ENCODE measurements around the gene SYNCRIP. TPM values are rescaled to one million over a fixed set of nuclear protein-coding genes. Genes with fewer than 3 reads are reported as not detected.

The SYNCRIP gene
- total and polyA plus RNA-seq, 2 of the 13 experiments (the other 11 are each of a cell fraction or from before 2014, with no cell fraction given), result 8.1 to 112 TPM

DNA sequence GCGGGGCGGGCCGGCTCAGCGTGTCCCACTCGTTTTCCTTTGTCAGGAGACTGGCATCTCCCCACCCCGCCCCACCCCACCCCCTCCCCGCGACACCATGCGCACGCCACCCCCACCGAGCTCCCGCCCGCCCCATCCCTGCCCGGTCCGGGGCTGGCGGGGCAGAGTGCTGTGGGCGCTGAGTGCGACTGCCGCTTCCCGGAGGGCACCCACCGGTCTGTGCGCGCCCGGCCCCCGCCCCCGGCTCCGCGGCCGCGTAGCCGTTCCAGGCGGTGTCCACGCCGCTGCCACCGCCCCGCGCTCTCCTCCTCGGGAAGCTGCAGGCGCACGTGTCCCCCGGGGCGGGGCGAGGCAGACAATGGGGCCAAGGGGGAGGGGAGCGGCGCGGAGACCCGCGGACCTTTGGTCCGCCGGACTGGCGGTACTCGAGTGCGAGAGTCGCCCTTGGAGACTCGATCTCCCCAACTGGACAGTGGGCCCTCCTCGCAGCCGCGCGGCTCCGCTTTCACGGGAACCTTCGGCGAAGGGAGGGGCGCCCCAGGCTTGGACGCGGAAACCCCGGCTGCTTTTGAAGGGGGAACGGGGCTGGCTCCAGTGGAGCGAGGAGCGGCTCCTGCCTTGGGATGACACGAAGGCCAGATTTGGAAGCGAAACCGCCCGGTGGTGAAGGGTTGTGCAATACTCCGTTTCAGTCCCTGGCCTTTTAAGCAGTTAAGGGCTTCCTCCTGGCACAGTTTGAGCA, 1.0 kb upstream of the SYNCRIP start (continued):
- TF ChIP-seq MAZ (IDR thresholded peaks at IDR 0.05; ENCODE audit: borderline replicate concordance, low read depth, low read length) (peak; percentile 84; the same call in 1 of the 2 replicates), MAZ (CRISPR knock-in tag; IDR thresholded peaks at IDR 0.05; ENCODE audit: low read depth) (peak; percentile 92), POLR2AphosphoS2 (IDR thresholded peaks at IDR 0.05; ENCODE audit: low read depth, low read length) (no peak; the same call in 1 of the 2 replicates), ZNF629 (CRISPR knock-in tag; conservative IDR thresholded peaks at IDR 0.05) (peak; percentile 72; the same call in 1 of the 2 replicates), BRD4 (CRISPR knock-in tag; IDR thresholded peaks at IDR 0.05) (peak; percentile 77; the same call in 1 of the 2 replicates), KLF15 (CRISPR knock-in tag; IDR thresholded peaks at IDR 0.05; ENCODE audit: borderline replicate concordance) (no peak), ZNF350 (CRISPR knock-in tag; IDR thresholded peaks at IDR 0.05; ENCODE audit: borderline replicate concordance, low read depth) (peak; percentile 59; the same call in 1 of the 2 replicates), KLF11 (CRISPR knock-in tag; IDR thresholded peaks at IDR 0.05) (0 out of 2 replicates have a peak, but pooled peaks have one; percentile 55), SNAPC2 (CRISPR knock-in tag; IDR thresholded peaks at IDR 0.05) (no peak), ZNF251 (CRISPR knock-in tag; IDR thresholded peaks at IDR 0.05) (no peak), NFE2 (CRISPR knock-in tag; IDR thresholded peaks at IDR 0.05) (no peak), ZNF124 (CRISPR knock-in tag; IDR thresholded peaks at IDR 0.05) (peak; percentile 73; the same call in 1 of the 2 replicates), ZNF7 (CRISPR knock-in tag; IDR thresholded peaks at IDR 0.05) (no peak), ZNF589 (CRISPR knock-in tag; conservative IDR thresholded peaks at IDR 0.05) (peak; percentile 77; the same call in 1 of the 2 replicates), IRF2 (CRISPR knock-in tag; IDR thresholded peaks at IDR 0.05) (peak; percentile 90), ZNF232 (CRISPR knock-in tag; IDR thresholded peaks at IDR 0.05; ENCODE audit: borderline replicate concordance) (peak; percentile 43; the same call in 1 of the 2 replicates), SIX1 (CRISPR knock-in tag; IDR thresholded peaks at IDR 0.05; ENCODE audit: borderline replicate concordance) (no peak), HMG20A (CRISPR knock-in tag; IDR thresholded peaks at IDR 0.05; ENCODE audit: borderline replicate concordance) (no peak), RFXANK (CRISPR knock-in tag; IDR thresholded peaks at IDR 0.05) (0 out of 2 replicates have a peak, but pooled peaks have one; percentile 48)
- TF ChIP-seq, protein P1, sequence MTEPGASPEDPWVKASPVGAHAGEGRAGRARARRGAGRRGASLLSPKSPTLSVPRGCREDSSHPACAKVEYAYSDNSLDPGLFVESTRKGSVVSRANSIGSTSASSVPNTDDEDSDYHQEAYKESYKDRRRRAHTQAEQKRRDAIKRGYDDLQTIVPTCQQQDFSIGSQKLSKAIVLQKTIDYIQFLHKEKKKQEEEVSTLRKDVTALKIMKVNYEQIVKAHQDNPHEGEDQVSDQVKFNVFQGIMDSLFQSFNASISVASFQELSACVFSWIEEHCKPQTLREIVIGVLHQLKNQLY (CRISPR knock-in tag; IDR thresholded peaks at IDR 0.05), result peak; percentile 85
- TF ChIP-seq, protein P2, sequence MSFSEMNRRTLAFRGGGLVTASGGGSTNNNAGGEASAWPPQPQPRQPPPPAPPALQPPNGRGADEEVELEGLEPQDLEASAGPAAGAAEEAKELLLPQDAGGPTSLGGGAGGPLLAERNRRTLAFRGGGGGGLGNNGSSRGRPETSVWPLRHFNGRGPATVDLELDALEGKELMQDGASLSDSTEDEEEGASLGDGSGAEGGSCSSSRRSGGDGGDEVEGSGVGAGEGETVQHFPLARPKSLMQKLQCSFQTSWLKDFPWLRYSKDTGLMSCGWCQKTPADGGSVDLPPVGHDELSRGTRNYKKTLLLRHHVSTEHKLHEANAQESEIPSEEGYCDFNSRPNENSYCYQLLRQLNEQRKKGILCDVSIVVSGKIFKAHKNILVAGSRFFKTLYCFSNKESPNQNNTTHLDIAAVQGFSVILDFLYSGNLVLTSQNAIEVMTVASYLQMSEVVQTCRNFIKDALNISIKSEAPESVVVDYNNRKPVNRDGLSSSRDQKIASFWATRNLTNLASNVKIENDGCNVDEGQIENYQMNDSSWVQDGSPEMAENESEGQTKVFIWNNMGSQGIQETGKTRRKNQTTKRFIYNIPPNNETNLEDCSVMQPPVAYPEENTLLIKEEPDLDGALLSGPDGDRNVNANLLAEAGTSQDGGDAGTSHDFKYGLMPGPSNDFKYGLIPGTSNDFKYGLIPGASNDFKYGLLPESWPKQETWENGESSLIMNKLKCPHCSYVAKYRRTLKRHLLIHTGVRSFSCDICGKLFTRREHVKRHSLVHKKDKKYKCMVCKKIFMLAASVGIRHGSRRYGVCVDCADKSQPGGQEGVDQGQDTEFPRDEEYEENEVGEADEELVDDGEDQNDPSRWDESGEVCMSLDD (CRISPR knock-in tag; IDR thresholded peaks at IDR 0.05; ENCODE audit: borderline replicate concordance), result peak; percentile 64; the same call in 1 of the 2 replicates
- TF ChIP-seq, protein P3, sequence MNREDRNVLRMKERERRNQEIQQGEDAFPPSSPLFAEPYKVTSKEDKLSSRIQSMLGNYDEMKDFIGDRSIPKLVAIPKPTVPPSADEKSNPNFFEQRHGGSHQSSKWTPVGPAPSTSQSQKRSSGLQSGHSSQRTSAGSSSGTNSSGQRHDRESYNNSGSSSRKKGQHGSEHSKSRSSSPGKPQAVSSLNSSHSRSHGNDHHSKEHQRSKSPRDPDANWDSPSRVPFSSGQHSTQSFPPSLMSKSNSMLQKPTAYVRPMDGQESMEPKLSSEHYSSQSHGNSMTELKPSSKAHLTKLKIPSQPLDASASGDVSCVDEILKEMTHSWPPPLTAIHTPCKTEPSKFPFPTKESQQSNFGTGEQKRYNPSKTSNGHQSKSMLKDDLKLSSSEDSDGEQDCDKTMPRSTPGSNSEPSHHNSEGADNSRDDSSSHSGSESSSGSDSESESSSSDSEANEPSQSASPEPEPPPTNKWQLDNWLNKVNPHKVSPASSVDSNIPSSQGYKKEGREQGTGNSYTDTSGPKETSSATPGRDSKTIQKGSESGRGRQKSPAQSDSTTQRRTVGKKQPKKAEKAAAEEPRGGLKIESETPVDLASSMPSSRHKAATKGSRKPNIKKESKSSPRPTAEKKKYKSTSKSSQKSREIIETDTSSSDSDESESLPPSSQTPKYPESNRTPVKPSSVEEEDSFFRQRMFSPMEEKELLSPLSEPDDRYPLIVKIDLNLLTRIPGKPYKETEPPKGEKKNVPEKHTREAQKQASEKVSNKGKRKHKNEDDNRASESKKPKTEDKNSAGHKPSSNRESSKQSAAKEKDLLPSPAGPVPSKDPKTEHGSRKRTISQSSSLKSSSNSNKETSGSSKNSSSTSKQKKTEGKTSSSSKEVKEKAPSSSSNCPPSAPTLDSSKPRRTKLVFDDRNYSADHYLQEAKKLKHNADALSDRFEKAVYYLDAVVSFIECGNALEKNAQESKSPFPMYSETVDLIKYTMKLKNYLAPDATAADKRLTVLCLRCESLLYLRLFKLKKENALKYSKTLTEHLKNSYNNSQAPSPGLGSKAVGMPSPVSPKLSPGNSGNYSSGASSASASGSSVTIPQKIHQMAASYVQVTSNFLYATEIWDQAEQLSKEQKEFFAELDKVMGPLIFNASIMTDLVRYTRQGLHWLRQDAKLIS (CRISPR knock-in tag; IDR thresholded peaks at IDR 0.05), result no peak
- TF ChIP-seq, protein P4, sequence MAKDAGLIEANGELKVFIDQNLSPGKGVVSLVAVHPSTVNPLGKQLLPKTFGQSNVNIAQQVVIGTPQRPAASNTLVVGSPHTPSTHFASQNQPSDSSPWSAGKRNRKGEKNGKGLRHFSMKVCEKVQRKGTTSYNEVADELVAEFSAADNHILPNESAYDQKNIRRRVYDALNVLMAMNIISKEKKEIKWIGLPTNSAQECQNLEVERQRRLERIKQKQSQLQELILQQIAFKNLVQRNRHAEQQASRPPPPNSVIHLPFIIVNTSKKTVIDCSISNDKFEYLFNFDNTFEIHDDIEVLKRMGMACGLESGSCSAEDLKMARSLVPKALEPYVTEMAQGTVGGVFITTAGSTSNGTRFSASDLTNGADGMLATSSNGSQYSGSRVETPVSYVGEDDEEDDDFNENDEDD (CRISPR knock-in tag; IDR thresholded peaks at IDR 0.05; ENCODE audit: borderline replicate concordance), result peak; percentile 79; the same call in 1 of the 2 replicates

All from HepG2 (cell line).